Heart left ventricle (tissue), 13 donors: ENCODE results near the gene RFX4.

Experiments
- CTCF ChIP-seq, 12 donors: fragments of 200-600 bp; sonication (generic) in 4 of 12; IDR thresholded peaks; one replicate each; pipeline versions ENCODE4 v1.5.0 to v1.8.0; 2018 to 2022; ENCODE audit warnings: antibody characterized with exemption in 12 of 12, mild to moderate bottlenecking in 5 of 12
- POLR2A ChIP-seq, 2 donors: fragments of 450-650 bp; IDR thresholded peaks; one replicate each; pipeline ENCODE4 v1.6.1; 2017; ENCODE audit warnings: antibody characterized with exemption in 2 of 2, mild to moderate bottlenecking in 2 of 2, moderate library complexity in 2 of 2
- donor health status: ischemic (EF 13 %, LVEDD 7.1; RV severe dilation, severe dysfunction).
- donor health status: DM: no; HTN: yes; CAD: no.
- donor health status: DM: no; HTN: no; CAD: no.
- donor health status: ischemic (EF 25% LVEDD 6.9; RV normal size, moderate dysfunction).
- donor health status: ischemic (EF 25% LVEDD 5.7; RV mildly dilated, moderate dysfunction).
- donor health status: ischemic (EF 35%, LVEDD 5.7; RV mildly dilated, moderate dysfunction).
- donor health status: nonischemic (EF 11% LVEDD 7.7; RV severe dilation, severe dysfunction).
- donor health status: DM: yes; HTN: yes; CAD: no.
- donor health status: PGD.
- donor health status: ischemic (EF 29% LVEDD 5.4; RV normal size, mild dysfunction).
- donor health status: nonischemic (EF 23%, LVEDD 6.1; RV moderate dilation, normal function).

GRCh38 chr12:106743270-106743988 lies 160.6 kb downstream of the RFX4 start:
- TF ChIP-seq CTCF (IDR thresholded peaks at IDR 0.05) (no peak), POLR2A (IDR thresholded peaks at IDR 0.05) (no peak)
